ENCODE results near the gene INPP5E.

Gene INPP5E

GRCh38 chr9:136422876-136423275 lies 16.8 kb downstream of the INPP5E start:
- Histone ChIP-seq H3K36me3 (ENCODE audit: control insufficient read depth, insufficient read depth, low read length) (peaks cover 65% of the 10 kb centered on the region), H3K4me1 (ENCODE audit: control insufficient read depth, insufficient read depth, low read length) (no peaks in the 10 kb centered on the region), H3K27ac (ENCODE audit: low read depth, low read length) (no peak overlapping the region), H3K9me3 (ENCODE audit: control insufficient read depth, insufficient read depth, low read length) (no peaks in the 10 kb centered on the region), H3K4me3 (ENCODE audit: low read depth, low read length) (no peak overlapping the region), H3K9ac (ENCODE audit: low read depth, low read length) (no peak overlapping the region), H3K27me3 (ENCODE audit: control insufficient read depth, insufficient read depth, low read length) (no peaks in the 10 kb centered on the region)

GRCh38 chr9:136421791-136422190 lies 17.9 kb downstream of the INPP5E start:
- H3K36me3 ChIP-seq (ENCODE audit: control insufficient read depth, insufficient read depth, low read length) = peaks cover 76% of the 10 kb centered on the region
- H3K9me3 ChIP-seq (ENCODE audit: control insufficient read depth, insufficient read depth, low read length) = no peaks in the 10 kb centered on the region
- no peak overlapping the region for H3K9ac ChIP-seq (ENCODE audit: low read depth, low read length)

GRCh38 chr9:136419092-136419420 lies 20.6 kb downstream of the INPP5E start:
- no peaks in the 10 kb centered on the region for H3K9me3 ChIP-seq (ENCODE audit: control insufficient read depth, insufficient read depth, low read length)
- H3K9ac ChIP-seq (ENCODE audit: low read depth, low read length) = no peak overlapping the region
- no peaks in the 10 kb centered on the region for H3K27me3 ChIP-seq (ENCODE audit: control insufficient read depth, insufficient read depth, low read length)
- no peak overlapping the region for H3K4me3 ChIP-seq (ENCODE audit: low read depth, low read length)
- H3K27ac ChIP-seq (ENCODE audit: low read depth, low read length) = no peak overlapping the region
- H3K36me3 ChIP-seq (ENCODE audit: control insufficient read depth, insufficient read depth, low read length) = peaks cover 93% of the 10 kb centered on the region
- no peaks in the 10 kb centered on the region for H3K4me1 ChIP-seq (ENCODE audit: control insufficient read depth, insufficient read depth, low read length)

More at GRCh38 chr9:136421791-136422190, 17.9 kb downstream of the INPP5E start:
- no peaks in the 10 kb centered on the region for H3K4me1 ChIP-seq (ENCODE audit: control insufficient read depth, insufficient read depth, low read length)
- no peak overlapping the region for H3K4me3 ChIP-seq (ENCODE audit: low read depth, low read length)
- H3K27me3 ChIP-seq (ENCODE audit: control insufficient read depth, insufficient read depth, low read length) = no peaks in the 10 kb centered on the region
- no peak overlapping the region for H3K27ac ChIP-seq (ENCODE audit: low read depth, low read length)

- H3K4me3 ChIP-seq (ENCODE audit: low read depth, low read length) = no peak overlapping the region
- H3K27me3 ChIP-seq (ENCODE audit: control insufficient read depth, insufficient read depth, low read length) = no peaks in the 10 kb centered on the region
- H3K4me1 ChIP-seq (ENCODE audit: control insufficient read depth, insufficient read depth, low read length) = no peaks in the 10 kb centered on the region
- no peak overlapping the region for H3K9ac ChIP-seq (ENCODE audit: low read depth, low read length)
- H3K27ac ChIP-seq (ENCODE audit: low read depth, low read length) = no peak overlapping the region
- H3K9me3 ChIP-seq (ENCODE audit: control insufficient read depth, insufficient read depth, low read length) = no peaks in the 10 kb centered on the region
- H3K36me3 ChIP-seq (ENCODE audit: control insufficient read depth, insufficient read depth, low read length) = peaks cover 95% of the 10 kb centered on the region
Measured at GRCh38 chr9:136418182-136419091, 21.2 kb downstream of the INPP5E start.

- no peaks in the 10 kb centered on the region for H3K9me3 ChIP-seq (ENCODE audit: control insufficient read depth, insufficient read depth, low read length)
- H3K4me1 ChIP-seq (ENCODE audit: control insufficient read depth, insufficient read depth, low read length) = no peaks in the 10 kb centered on the region
- peaks cover 95% of the 10 kb centered on the region for H3K36me3 ChIP-seq (ENCODE audit: control insufficient read depth, insufficient read depth, low read length)
- H3K27me3 ChIP-seq (ENCODE audit: control insufficient read depth, insufficient read depth, low read length) = no peaks in the 10 kb centered on the region
- H3K9ac ChIP-seq (ENCODE audit: low read depth, low read length) = no peak overlapping the region
- H3K27ac ChIP-seq (ENCODE audit: low read depth, low read length) = no peak overlapping the region
- no peak overlapping the region for H3K4me3 ChIP-seq (ENCODE audit: low read depth, low read length)
Measured at GRCh38 chr9:136416914-136417313, 22.7 kb downstream of the INPP5E start.

- Histone ChIP-seq H3K4me1 (ENCODE audit: control insufficient read depth, insufficient read depth, low read length) (peaks cover 2% of the 10 kb centered on the region; the same call in 1 of the 2 replicates), H3K9me3 (ENCODE audit: control insufficient read depth, insufficient read depth, low read length) (no peaks in the 10 kb centered on the region), H3K27me3 (ENCODE audit: control insufficient read depth, insufficient read depth, low read length) (no peaks in the 10 kb centered on the region), H3K9ac (ENCODE audit: low read depth, low read length) (no peak overlapping the region), H3K4me3 (ENCODE audit: low read depth, low read length) (no peak overlapping the region), H3K27ac (ENCODE audit: low read depth, low read length) (no peak overlapping the region), H3K36me3 (ENCODE audit: control insufficient read depth, insufficient read depth, low read length) (peaks cover 93% of the 10 kb centered on the region)
Measured at GRCh38 chr9:136416427-136416826, 23.2 kb downstream of the INPP5E start.

- Histone ChIP-seq H3K27me3 (ENCODE audit: control insufficient read depth, insufficient read depth, low read length) (no peaks in the 10 kb centered on the region), H3K4me1 (ENCODE audit: control insufficient read depth, insufficient read depth, low read length) (peaks cover 8% of the 10 kb centered on the region), H3K9me3 (ENCODE audit: control insufficient read depth, insufficient read depth, low read length) (no peaks in the 10 kb centered on the region), H3K27ac (ENCODE audit: low read depth, low read length) (no peak overlapping the region), H3K9ac (ENCODE audit: low read depth, low read length) (no peak overlapping the region), H3K36me3 (ENCODE audit: control insufficient read depth, insufficient read depth, low read length) (peaks cover 67% of the 10 kb centered on the region), H3K4me3 (ENCODE audit: low read depth, low read length) (no peak overlapping the region)
Measured at GRCh38 chr9:136412962-136413361, 26.7 kb downstream of the INPP5E start.

- H3K27me3 ChIP-seq (ENCODE audit: control insufficient read depth, insufficient read depth, low read length) = no peaks in the 10 kb centered on the region
- peak overlapping the region; percentile 96 for H3K4me3 ChIP-seq (ENCODE audit: low read depth, low read length)
- peaks cover 66% of the 10 kb centered on the region for H3K36me3 ChIP-seq (ENCODE audit: control insufficient read depth, insufficient read depth, low read length)
- no peaks in the 10 kb centered on the region for H3K9me3 ChIP-seq (ENCODE audit: control insufficient read depth, insufficient read depth, low read length)
- no peak overlapping the region for H3K27ac ChIP-seq (ENCODE audit: low read depth, low read length)
- H3K9ac ChIP-seq (ENCODE audit: low read depth, low read length) = peak overlapping the region; percentile 89; the same call in 1 of the 2 replicates
- peaks cover 8% of the 10 kb centered on the region for H3K4me1 ChIP-seq (ENCODE audit: control insufficient read depth, insufficient read depth, low read length)
Measured at GRCh38 chr9:136411378-136411777, 28.3 kb downstream of the INPP5E start.

GRCh38 chr9:136410500-136411287 lies 29.0 kb downstream of the INPP5E start, which contains the start of the genes ENTR1 and PMPCA:
TSS of gene ENTR1 (minus strand) at chr9:136410614. CDS start at chr9:136410397, 217 bp downstream.
TSS of gene PMPCA (plus strand) at chr9:136410658. CDS start at chr9:136410669, 11 bp downstream.
- H3K36me3 ChIP-seq (ENCODE audit: control insufficient read depth, insufficient read depth, low read length) = peaks cover 65% of the 10 kb centered on the region
- peak within 1 kb of the TSS; percentile 86 for H3K27ac ChIP-seq (ENCODE audit: low read depth, low read length)
- no peaks in the 10 kb centered on the region for H3K27me3 ChIP-seq (ENCODE audit: control insufficient read depth, insufficient read depth, low read length)
- peaks cover 8% of the 10 kb centered on the region for H3K4me1 ChIP-seq (ENCODE audit: control insufficient read depth, insufficient read depth, low read length)
- H3K9me3 ChIP-seq (ENCODE audit: control insufficient read depth, insufficient read depth, low read length) = no peaks in the 10 kb centered on the region
- H3K4me3 ChIP-seq (ENCODE audit: low read depth, low read length) = peak within 1 kb of the TSS; percentile 96
- H3K9ac ChIP-seq (ENCODE audit: low read depth, low read length) = peak within 1 kb of the TSS; percentile 89

- no peaks in the 10 kb centered on the region for H3K27me3 ChIP-seq (ENCODE audit: control insufficient read depth, insufficient read depth, low read length)
- H3K36me3 ChIP-seq (ENCODE audit: control insufficient read depth, insufficient read depth, low read length) = peaks cover 66% of the 10 kb centered on the region
- H3K9ac ChIP-seq (ENCODE audit: low read depth, low read length) = peak overlapping the region; percentile 83
- H3K9me3 ChIP-seq (ENCODE audit: control insufficient read depth, insufficient read depth, low read length) = no peaks in the 10 kb centered on the region
- H3K4me1 ChIP-seq (ENCODE audit: control insufficient read depth, insufficient read depth, low read length) = peaks cover 8% of the 10 kb centered on the region
- peak overlapping the region; percentile 60 for H3K27ac ChIP-seq (ENCODE audit: low read depth, low read length)
- H3K4me3 ChIP-seq (ENCODE audit: low read depth, low read length) = peak overlapping the region; percentile 96
Measured at GRCh38 chr9:136409557-136410455, 29.8 kb downstream of the INPP5E start.

Data from HUES48 (cell line).